GM20000 (cell line): ENCODE measurements around the gene NKAIN2.

ENCODE experiments used
- DNase-seq: peaks from one replicate; pipeline ENCODE4 v3.0.0; 2012; ENCODE audit warnings: low spot score
- TF ChIP-seq, protein P1 (sequence below): IDR thresholded peaks from 2 replicates; pipeline ENCODE4 v1.5.1; 2012; ENCODE audit warnings: mild to moderate bottlenecking, control low read depth; ENCODE audit errors: extremely low read depth, missing control alignments

NKAIN2 gene

DNA sequence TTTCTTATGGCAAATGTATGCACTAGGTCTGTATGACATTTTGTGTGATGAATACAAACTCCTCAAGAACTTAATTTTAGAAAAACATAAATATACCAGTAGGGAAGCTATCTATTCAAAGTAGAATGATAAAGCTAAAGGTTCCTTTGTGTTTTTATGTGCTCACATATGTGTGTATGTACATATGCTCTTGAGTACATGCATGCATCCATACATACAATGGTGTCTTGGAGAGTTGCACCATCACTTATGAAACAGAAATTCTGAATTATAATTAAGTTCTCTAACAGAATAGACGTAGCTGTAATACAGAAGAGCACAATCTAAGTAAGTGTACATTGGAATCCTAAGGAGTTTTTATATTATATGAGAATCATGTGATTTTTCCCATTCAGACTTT, 2.3 kb downstream of the NKAIN2 start:
- TF ChIP-seq, protein P1, sequence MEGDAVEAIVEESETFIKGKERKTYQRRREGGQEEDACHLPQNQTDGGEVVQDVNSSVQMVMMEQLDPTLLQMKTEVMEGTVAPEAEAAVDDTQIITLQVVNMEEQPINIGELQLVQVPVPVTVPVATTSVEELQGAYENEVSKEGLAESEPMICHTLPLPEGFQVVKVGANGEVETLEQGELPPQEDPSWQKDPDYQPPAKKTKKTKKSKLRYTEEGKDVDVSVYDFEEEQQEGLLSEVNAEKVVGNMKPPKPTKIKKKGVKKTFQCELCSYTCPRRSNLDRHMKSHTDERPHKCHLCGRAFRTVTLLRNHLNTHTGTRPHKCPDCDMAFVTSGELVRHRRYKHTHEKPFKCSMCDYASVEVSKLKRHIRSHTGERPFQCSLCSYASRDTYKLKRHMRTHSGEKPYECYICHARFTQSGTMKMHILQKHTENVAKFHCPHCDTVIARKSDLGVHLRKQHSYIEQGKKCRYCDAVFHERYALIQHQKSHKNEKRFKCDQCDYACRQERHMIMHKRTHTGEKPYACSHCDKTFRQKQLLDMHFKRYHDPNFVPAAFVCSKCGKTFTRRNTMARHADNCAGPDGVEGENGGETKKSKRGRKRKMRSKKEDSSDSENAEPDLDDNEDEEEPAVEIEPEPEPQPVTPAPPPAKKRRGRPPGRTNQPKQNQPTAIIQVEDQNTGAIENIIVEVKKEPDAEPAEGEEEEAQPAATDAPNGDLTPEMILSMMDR = no peak
- no peak for DNase-seq

DNA sequence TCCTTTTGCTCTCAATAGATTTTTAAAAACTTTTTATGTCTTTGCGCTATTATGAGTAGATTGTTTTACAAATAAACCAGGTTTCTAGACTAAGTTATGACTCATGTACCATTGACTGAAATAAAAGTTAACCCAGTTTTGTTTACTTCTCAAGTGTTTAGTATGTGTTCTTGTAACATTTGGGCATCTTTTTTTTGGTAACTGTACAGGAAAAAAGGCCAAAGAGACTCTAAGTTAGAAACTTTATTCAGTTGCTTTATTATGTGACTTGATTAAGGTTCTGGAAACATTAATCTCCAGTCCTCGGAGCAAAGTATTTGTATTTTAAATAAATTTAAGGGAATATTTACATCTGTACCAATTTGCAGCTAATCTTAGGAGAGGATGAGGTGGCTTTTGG, 2.9 kb downstream of the NKAIN2 start:
- TF ChIP-seq, protein P1 = no peak
- no peak for DNase-seq

DNA sequence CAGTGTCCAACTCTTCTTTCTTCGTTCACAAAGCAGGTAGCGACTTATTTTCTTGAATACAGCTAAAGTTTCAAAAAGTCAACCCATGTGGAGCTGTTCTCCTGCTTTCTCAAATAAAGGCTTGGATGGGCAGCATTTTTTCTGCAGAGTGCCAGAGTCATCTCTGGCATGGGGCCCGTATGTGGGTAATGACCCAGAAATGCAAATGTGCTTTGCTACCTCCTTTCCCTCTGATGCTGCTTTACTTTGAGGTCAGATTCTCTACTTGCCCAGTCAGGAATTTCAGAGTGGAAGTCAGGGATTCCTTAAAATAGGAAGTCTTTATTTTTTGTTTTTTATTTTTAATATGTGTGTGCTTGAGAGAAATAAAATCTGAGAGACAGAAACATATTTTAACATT, 4.9 kb downstream of the NKAIN2 start:
- TF ChIP-seq, protein P1 = no peak
- no peak for DNase-seq

DNA sequence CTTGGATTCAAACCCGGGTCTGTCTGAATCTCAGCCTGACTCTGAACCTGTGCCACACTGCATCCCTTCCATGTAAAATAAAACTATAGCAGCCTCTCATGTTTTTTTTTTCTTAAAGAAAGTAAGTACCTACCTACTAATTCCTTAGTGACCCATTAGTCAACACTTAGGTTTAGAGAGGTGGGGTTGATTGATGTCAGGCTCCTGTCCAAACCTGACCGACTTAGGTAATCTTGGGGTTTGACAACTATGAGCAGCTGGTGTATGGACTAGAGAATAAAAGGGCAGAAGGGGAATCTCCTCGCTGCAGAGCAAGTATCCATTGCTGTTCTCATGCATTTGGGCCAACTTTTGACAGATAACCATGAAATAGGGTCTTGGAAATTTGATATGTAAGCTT, 6.5 kb downstream of the NKAIN2 start:
- no peak for DNase-seq
- TF ChIP-seq, protein P1 = no peak

DNA sequence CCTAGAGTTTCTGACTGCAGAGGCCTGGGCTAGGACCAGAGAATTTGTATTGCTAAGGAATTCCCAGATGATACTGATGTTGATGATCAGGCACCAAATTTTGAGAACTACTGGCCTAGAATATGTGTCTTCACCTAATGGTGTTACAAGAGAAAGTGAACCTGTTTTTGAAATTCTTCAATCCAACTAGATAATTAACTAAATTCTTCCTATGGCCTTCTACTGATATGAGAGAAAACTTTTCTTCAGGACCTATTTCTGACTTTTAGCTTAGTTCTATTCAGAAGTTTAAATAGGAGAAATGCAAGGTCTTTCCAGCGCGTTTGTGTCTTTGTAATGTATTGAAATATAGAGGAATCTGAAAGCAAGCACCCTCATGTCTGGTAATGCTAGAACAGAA, 7.3 kb downstream of the NKAIN2 start:
- TF ChIP-seq, protein P1 = no peak
- DNase-seq = no peak

DNA sequence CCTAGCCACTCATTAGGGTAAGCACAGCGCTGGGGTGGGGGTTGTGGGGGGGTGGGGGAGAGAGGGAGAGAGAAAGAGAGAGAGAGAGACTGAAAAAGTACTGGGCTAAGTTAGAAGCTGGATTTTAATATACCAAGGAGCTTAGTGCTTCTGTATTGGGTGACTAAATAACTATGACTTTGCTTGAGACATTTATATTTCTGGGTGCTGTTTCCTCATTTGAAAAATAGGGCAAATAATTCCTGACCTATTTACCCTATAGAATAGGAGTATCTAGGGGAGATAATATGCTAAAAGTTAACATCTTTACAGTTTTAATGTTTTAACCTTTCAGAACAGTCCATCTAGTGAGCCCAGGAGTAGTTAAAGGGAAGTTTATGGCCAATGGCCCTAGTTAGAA, 7.7 kb downstream of the NKAIN2 start:
- TF ChIP-seq, protein P1 = no peak
- DNase-seq = no peak

DNA sequence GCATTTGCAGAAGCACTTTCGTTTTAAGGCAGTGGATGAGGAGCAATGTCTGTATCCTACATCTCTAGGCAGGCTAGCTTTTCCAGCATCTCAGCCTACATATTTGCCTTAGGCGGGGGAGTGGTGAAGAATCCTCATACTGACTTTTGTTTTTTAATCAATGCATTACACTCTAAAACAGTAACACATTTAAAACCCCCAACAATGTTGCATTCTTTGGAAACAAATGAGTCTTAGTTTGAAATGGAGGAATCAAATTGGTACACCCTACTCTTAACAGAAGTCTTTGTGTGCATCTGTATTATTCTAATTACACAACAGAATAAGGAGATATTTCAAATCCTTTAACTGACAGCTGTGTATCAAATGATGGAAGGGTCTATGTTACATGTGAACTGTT, 9.0 kb downstream of the NKAIN2 start:
- TF ChIP-seq, protein P1 = no peak
- DNase-seq = no peak
